ENCODE measurements around the gene KY. TPM values are rescaled to one million over a fixed set of nuclear protein-coding genes. Genes with fewer than 3 reads are reported as not detected.

Gene KY
- total and polyA plus RNA-seq, 2 experiments from 2014 or later = not detected

- Histone ChIP-seq H4K20me1 (replicated peaks; ENCODE audit: insufficient read depth) (no peaks in the 10 kb centered on the region), H3K36me3 (ENCODE audit: insufficient read depth) (no peaks in the 10 kb centered on the region), H3K27ac (ENCODE audit: low read depth) (no peak overlapping the region), H3F3A (replicated peaks; ENCODE audit: low read depth) (no peaks in the 10 kb centered on the region), H3K4me2 (no peak overlapping the region), H3K4me3 (no peak overlapping the region), H3K79me2 (replicated peaks; ENCODE audit: insufficient read depth) (no peaks in the 10 kb centered on the region), H3K27me3 (ENCODE audit: insufficient read depth) (no peaks in the 10 kb centered on the region), H2AFZ (no peak overlapping the region), H3K4me1 (ENCODE audit: insufficient read depth) (no peaks in the 10 kb centered on the region), H3K9me2 (ENCODE audit: insufficient read depth) (0 out of 2 replicates have a peak, but pooled peaks cover 10% of the 10 kb centered on the region)
- Mint-ChIP-seq H3K27me3 (ENCODE audit: insufficient read depth, low read depth, poor library complexity) (peaks cover 6% of the 10 kb centered on the region), H3K27ac (no peak overlapping the region), H3K36me3 (ENCODE audit: low read depth) (peaks cover 2% of the 10 kb centered on the region; the same call in 1 of the 3 replicates), H3K4me1 (no peaks in the 10 kb centered on the region; the same call in 2 of the 3 replicates), H3K9me3 (peaks cover 3% of the 10 kb centered on the region; the same call in 2 of the 3 replicates), H3K4me3 (no peak overlapping the region)
- DNase-seq (ENCODE audit: low spot score) (no peak), ATAC-seq (no peak)
- TF ChIP-seq ZNF114 (CRISPR knock-in tag; IDR thresholded peaks at IDR 0.05) = no peak
- TF ChIP-seq POLR2AphosphoS5 (IDR thresholded peaks at IDR 0.05; ENCODE audit: low read depth) = no peak
- TF ChIP-seq JUNB (IDR thresholded peaks at IDR 0.05; ENCODE audit: unreplicated experiment) = no peak
- TF ChIP-seq ETS1 (IDR thresholded peaks at IDR 0.05) = no peak
- no peak for TF ChIP-seq NANOG (IDR thresholded peaks at IDR 0.05; ENCODE audit: borderline replicate concordance)
- TF ChIP-seq EZH2 (IDR thresholded peaks at IDR 0.05; ENCODE audit: low read depth, unreplicated experiment) = no peak
- TF ChIP-seq STAT1 (IDR thresholded peaks at IDR 0.05; ENCODE audit: unreplicated experiment) = no peak
- TF ChIP-seq ZNF331 (CRISPR knock-in tag; IDR thresholded peaks at IDR 0.05; ENCODE audit: low read depth) = no peak
- no peak for TF ChIP-seq CREB1 (CRISPR knock-in tag; IDR thresholded peaks at IDR 0.05; ENCODE audit: low read depth)
- no peak for TF ChIP-seq REST (IDR thresholded peaks at IDR 0.05; ENCODE audit: unreplicated experiment)
- no peak for TF ChIP-seq EZH2phosphoT487 (IDR thresholded peaks at IDR 0.05; ENCODE audit: unreplicated experiment)
- TF ChIP-seq CTCF (conservative IDR thresholded peaks at IDR 0.05; ENCODE audit: low read depth in 2 of 2) = no peak
- TF ChIP-seq ZNF462 (CRISPR knock-in tag; IDR thresholded peaks at IDR 0.05) = no peak
Observed at GRCh38 chr3:134625462-134625861, 25.4 kb downstream of the KY start.

Measured in GM23338 (cell line).